MM.1S (cell line): ENCODE data around the gene MINDY4.

Experiments used
- CTCF ChIP-seq: fragments of 300-600 bp; sonication (generic); IDR thresholded peaks from 2 replicates; pipeline ENCODE4 v1.5.1; 2016; ENCODE audit warnings: antibody characterized with exemption, low read length, mixed read lengths
- EZH2 ChIP-seq: fragments of 300-600 bp; sonication (generic); optimal IDR thresholded peaks from 2 replicates; pipeline ENCODE3; 2017; ENCODE audit warnings: low read depth, mild to moderate bottlenecking, antibody characterized with exemption, low read length, mixed read lengths

- TF ChIP-seq CTCF (no peak), EZH2 (no peak)
These were observed 117.5 kb downstream of the MINDY4 start for GRCh38 chr7:30888747-30889146.
